ENCODE data around the gene HMGN5. TPM values are rescaled to one million over a fixed set of nuclear protein-coding genes. Genes with fewer than 3 reads are reported as not detected.

HMGN5 gene
- total RNA-seq, 2 donors from 2014 or later: 5.5 to 7.3 TPM

DNA sequence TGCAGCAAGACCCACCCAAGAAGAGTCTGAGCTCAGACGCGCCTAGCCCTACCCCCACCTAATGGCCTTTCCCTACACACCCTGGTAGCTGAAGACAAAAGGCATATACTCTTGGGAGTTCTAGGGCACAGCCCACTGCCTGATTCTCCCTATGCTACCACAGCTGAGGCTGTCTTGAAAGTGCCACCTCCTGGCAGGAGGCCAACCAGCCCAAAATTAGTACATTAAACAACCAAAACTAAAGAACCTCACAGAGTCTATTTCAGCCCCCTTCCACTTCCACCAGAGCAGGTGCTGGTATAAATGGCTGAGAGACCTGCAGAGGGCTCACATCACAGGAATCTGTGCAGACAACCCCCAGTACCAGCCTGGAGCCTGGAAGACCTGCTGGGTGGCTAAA is 119.1 kb downstream of the HMGN5 start:
- H3K36me3 ChIP-seq: no peaks in the 10 kb centered on the region
- DNase-seq (ENCODE audit: low spot score): no peak
- TF ChIP-seq, protein P1, sequence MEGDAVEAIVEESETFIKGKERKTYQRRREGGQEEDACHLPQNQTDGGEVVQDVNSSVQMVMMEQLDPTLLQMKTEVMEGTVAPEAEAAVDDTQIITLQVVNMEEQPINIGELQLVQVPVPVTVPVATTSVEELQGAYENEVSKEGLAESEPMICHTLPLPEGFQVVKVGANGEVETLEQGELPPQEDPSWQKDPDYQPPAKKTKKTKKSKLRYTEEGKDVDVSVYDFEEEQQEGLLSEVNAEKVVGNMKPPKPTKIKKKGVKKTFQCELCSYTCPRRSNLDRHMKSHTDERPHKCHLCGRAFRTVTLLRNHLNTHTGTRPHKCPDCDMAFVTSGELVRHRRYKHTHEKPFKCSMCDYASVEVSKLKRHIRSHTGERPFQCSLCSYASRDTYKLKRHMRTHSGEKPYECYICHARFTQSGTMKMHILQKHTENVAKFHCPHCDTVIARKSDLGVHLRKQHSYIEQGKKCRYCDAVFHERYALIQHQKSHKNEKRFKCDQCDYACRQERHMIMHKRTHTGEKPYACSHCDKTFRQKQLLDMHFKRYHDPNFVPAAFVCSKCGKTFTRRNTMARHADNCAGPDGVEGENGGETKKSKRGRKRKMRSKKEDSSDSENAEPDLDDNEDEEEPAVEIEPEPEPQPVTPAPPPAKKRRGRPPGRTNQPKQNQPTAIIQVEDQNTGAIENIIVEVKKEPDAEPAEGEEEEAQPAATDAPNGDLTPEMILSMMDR (IDR thresholded peaks at IDR 0.05): no peak
- H3K4me1 ChIP-seq (ENCODE audit: control insufficient read depth in 1 of 2, low read depth in 2 of 2): no peaks in the 10 kb centered on the region
- no peaks in the 10 kb centered on the region for H3K9me3 ChIP-seq
- no peak overlapping the region for H3K4me3 ChIP-seq
- H3K27me3 ChIP-seq (replicated peaks; ENCODE audit: insufficient read depth): no peaks in the 10 kb centered on the region
- no peak for ATAC-seq (ENCODE audit: insufficient number of reproducible peaks, low FRiP score, low read depth)
- H3K27ac ChIP-seq: no peak overlapping the region

Other genes with a start within 250 kb of the HMGN5 start
- gene SH3BGRL, start 189 bp upstream of the HMGN5 start, total RNA-seq: 100 to 1,000 TPM; 196 to 218 TPM

Measured in thoracic aorta (tissue), 2 donors.